ENCODE measurements around the gene GPLD1.

GRCh38 chr6:24432611-24433010 lies 56.8 kb downstream of the GPLD1 start:
- TF ChIP-seq, protein P1, sequence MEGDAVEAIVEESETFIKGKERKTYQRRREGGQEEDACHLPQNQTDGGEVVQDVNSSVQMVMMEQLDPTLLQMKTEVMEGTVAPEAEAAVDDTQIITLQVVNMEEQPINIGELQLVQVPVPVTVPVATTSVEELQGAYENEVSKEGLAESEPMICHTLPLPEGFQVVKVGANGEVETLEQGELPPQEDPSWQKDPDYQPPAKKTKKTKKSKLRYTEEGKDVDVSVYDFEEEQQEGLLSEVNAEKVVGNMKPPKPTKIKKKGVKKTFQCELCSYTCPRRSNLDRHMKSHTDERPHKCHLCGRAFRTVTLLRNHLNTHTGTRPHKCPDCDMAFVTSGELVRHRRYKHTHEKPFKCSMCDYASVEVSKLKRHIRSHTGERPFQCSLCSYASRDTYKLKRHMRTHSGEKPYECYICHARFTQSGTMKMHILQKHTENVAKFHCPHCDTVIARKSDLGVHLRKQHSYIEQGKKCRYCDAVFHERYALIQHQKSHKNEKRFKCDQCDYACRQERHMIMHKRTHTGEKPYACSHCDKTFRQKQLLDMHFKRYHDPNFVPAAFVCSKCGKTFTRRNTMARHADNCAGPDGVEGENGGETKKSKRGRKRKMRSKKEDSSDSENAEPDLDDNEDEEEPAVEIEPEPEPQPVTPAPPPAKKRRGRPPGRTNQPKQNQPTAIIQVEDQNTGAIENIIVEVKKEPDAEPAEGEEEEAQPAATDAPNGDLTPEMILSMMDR (IDR thresholded peaks at IDR 0.05) = no peak
- no peak for TF ChIP-seq POLR2A (IDR thresholded peaks at IDR 0.05)
